Ishikawa (cell line): ENCODE results near the gene DUSP8.

ENCODE experiments used
- EP300 ChIP-seq: IDR thresholded peaks from 2 replicates; pipeline ENCODE4 v1.6.1; 2012; ENCODE audit warnings: borderline replicate concordance
- FOXM1 ChIP-seq: IDR thresholded peaks from 2 replicates; pipeline ENCODE4 v1.6.1; 2012; ENCODE audit warnings: low read depth, borderline replicate concordance
- RAD21 ChIP-seq: IDR thresholded peaks from 2 replicates; pipeline ENCODE4 v1.6.1; 2012; ENCODE audit warnings: low read depth
- TCF12 ChIP-seq: IDR thresholded peaks from 2 replicates; pipeline ENCODE4 v1.6.1; 2012; ENCODE audit warnings: low read depth
- YY1 ChIP-seq: IDR thresholded peaks from 2 replicates; pipeline ENCODE4 v1.6.1; 2012; ENCODE audit warnings: low read depth

GRCh38 chr11:1574933-1575242, 2.8 kb upstream of the DUSP8 start:
- TF ChIP-seq RAD21 (no peak), FOXM1 (no peak), YY1 (no peak), EP300 (no peak), TCF12 (no peak)
